Activated effector memory CD4-positive, alpha-beta T cell treated with Interleukin-2 at 50 U/mL for 16 hours (primary cell): Measurements from ENCODE around the gene LILRA2.
"Not testable (repeated sequence)": the region's sequence is repeated elsewhere in the genome, so short reads cannot be mapped to it uniquely, and the experiment has no call there.

Source experiments
- DNase-seq: peaks from one replicate; pipeline ENCODE4 v3.0.0-alpha.2; 2020

LILRA2 gene

GRCh38 chr19:54571715-54572615 lies 1.6 kb upstream of the LILRA2 start:
- not testable (repeated sequence) for DNase-seq

- DNase-seq, result no peak
These were observed 786 bp upstream of the LILRA2 start for GRCh38 chr19:54572696-54573311.

- no peak for DNase-seq
These were observed 461 bp downstream of the LILRA2 start for GRCh38 chr19:54574051-54574450.

- no peak for DNase-seq
These were observed 1.0 kb downstream of the LILRA2 start for GRCh38 chr19:54574527-54575056.

GRCh38 chr19:54575205-54575604 lies 1.6 kb downstream of the LILRA2 start:
- not testable (repeated sequence) for DNase-seq

GRCh38 chr19:54576411-54576976 lies 2.9 kb downstream of the LILRA2 start:
- no peak for DNase-seq

- no peak for DNase-seq
These were observed 3.7 kb downstream of the LILRA2 start for GRCh38 chr19:54577334-54577733.

GRCh38 chr19:54578268-54578667 lies 4.7 kb downstream of the LILRA2 start:
- not testable (repeated sequence) for DNase-seq

GRCh38 chr19:54586397-54586796 lies 12.8 kb downstream of the LILRA2 start:
- DNase-seq, result no peak

- DNase-seq, result no peak
These were observed 13.4 kb downstream of the LILRA2 start for GRCh38 chr19:54587026-54587425.

- DNase-seq, result not testable (repeated sequence)
These were observed 19.9 kb downstream of the LILRA2 start, which contains the start of gene LILRA1 for GRCh38 chr19:54593445-54593844. LILRA1 (plus strand) TSS chr19:54593632; CDS start chr19:54594245, 613 bp downstream.

- not testable (repeated sequence) for DNase-seq
These were observed 20.5 kb downstream of the LILRA2 start for GRCh38 chr19:54593931-54594626.

- no peak for DNase-seq
These were observed 21.1 kb downstream of the LILRA2 start for GRCh38 chr19:54594737-54595136.

- DNase-seq, result not testable (repeated sequence)
These were observed 22.3 kb downstream of the LILRA2 start for GRCh38 chr19:54595680-54596436.

- DNase-seq, result no peak
These were observed 26.6 kb downstream of the LILRA2 start for GRCh38 chr19:54600212-54600611.

- no peak for DNase-seq
These were observed 32.6 kb downstream of the LILRA2 start for GRCh38 chr19:54606230-54606629.

- DNase-seq, result no peak
These were observed 33.5 kb downstream of the LILRA2 start for GRCh38 chr19:54606891-54607784.

GRCh38 chr19:54607785-54608150 lies 34.2 kb downstream of the LILRA2 start:
- DNase-seq, result no peak

GRCh38 chr19:54608205-54608604 lies 34.6 kb downstream of the LILRA2 start:
- no peak for DNase-seq

GRCh38 chr19:54608792-54609191 lies 35.2 kb downstream of the LILRA2 start:
- no peak for DNase-seq

GRCh38 chr19:54609356-54609791 lies 35.8 kb downstream of the LILRA2 start:
- DNase-seq, result no peak
